ENCODE results near the gene NOC2L.
A peak's percentile ranks its signal among the peaks of the same experiment; 100 is the strongest.
"Not testable (repeated sequence)": the region's sequence is repeated elsewhere in the genome, so short reads cannot be mapped to it uniquely, and the experiment has no call there.

NOC2L gene

DNA sequence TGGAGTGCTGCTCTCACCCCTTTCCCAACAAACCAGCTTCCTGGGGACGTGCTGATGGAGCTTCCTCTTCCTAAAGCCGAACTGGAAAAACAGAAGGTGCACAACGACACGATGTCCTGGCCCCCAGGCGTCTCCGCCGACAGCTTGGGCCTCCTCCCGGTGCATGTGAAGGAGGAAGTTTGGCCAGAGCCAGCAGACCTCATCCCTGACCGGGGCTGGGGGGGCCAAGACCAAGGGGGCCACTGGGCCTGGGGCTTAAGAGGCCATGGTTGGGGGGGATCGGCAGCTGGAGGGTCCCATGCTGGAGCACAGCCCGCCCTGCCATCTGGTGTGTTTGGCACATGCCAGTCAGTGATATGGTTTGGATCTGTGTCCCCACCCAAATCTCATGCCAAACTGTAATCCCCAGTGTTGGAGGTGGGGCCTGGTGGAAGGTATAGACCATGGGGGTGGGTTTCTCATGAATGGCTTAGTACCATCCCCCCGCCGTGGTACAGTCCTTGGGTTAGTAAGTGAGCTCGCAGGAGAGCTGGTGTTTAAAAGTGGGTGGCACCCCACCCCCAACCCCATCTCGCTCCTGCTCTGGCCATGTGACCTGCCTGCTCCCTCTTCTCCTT, 34.4 kb upstream of the NOC2L start:
- no peak for DNase-seq

DNA sequence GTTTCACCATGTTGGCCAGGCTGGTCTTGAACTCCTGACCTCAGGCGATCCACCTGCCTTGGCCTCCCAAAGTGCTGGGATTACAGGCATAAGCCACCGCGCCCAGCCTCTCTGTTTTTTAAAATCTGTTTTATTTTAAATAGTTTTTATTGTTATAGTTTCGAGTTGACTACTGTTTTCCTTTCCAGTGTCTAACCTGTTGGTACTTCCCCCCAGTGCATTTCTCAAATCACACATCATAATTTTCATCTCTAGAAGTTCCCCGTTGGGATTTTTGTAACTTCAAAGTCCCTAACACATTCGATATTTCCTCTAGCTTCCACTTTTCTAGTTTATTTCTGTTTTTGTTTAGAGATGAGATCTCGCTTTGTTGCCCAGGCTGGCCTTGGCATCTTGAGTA, 33.3 kb upstream of the NOC2L start:
- no peak for DNase-seq

DNA sequence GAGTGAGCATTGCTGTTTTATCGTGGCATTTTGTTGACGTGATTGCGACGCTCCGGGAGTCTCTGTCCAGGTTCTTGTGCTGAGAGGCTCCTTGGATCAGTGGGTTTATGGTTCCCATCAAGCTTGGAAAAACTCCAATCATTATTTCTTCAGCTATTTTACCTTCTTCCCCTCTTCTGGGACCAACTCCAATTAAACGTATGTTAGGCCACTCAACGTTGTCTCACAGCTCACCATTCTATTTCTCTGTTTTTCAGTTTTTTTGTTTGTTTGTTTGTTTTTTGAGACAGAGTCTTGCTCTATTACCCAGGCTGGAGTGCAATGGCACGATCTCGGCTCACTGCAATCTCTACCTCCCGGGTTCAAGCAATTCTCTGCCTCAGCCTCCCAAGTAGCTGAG, 32.8 kb upstream of the NOC2L start:
- no peak for DNase-seq

DNA sequence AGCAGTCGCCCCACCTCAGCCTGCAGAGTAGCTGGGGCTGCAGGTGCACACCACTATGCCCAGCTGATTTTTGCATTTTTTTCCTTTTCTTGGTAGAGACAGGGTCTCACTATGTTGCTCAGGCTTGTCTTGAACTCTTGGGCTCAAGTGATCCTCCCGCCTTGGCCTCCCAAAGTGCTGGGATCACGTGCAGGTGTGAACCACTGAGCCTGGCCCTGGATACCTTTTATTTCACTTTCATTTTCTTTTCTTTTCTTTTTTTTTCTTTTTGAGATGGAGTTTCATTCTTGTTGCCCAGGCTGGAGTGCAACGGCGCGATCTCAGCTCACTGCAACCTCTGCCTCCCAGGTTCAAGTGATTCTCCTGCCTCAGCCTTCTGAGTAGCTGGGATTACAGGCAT, 32.2 kb upstream of the NOC2L start:
- DNase-seq: not testable (repeated sequence)

DNA sequence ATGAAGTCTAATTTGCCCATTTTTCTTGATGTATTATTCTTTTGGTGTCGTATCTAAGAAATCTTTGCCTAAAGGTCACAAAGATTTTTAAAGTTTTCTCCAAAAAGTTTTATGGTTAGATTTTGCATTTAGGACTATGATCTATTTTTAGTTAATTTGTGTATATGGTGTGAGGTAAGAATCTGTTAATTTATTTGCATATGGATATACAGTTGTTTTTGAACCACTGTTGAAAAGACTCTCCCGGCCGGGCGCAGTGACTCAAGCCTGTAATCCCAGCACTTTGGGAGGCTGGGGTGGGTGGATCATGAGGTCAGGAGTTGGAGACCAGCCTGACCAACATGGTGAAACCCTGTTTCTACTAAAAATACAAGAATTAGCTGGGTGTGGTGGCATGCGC, 29.0 kb upstream of the NOC2L start:
- not testable (repeated sequence) for DNase-seq

DNA sequence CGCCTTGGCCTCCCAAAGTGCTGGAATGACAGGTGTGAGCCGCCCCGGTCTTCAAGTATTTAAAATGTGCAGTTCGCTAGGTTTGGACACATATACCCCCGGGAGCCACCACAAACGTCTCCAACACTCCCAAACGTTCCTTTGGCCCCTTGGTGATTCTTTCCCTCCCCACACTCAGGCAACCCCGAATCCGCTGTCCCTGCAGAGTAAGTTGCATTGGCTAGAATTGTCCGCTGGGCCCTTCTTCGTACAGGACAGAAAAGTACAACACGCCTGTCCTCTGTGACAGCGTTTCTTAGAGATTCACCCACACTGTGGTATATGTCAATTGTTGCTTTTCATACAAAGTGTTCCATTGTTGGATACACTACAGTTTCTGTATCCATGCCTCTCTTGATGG, 26.1 kb upstream of the NOC2L start:
- DNase-seq: no peak

DNA sequence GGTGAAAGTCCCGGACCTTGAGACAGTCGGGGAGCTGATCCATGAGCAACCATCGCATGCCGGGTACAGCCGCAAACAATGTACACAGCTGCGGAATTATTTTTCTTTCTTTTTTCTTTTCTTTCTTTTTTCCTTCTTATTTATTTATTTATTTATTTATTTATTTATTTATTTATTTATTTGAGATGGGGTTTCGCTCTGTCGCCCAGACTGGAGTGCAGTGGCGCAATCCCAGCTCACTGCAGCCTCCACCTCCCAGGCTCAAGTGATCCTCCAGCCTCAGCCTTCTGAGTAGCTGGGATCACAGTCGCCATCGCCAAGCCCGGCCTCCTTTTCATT, 25.4 kb upstream of the NOC2L start:
- DNase-seq: no peak

DNA sequence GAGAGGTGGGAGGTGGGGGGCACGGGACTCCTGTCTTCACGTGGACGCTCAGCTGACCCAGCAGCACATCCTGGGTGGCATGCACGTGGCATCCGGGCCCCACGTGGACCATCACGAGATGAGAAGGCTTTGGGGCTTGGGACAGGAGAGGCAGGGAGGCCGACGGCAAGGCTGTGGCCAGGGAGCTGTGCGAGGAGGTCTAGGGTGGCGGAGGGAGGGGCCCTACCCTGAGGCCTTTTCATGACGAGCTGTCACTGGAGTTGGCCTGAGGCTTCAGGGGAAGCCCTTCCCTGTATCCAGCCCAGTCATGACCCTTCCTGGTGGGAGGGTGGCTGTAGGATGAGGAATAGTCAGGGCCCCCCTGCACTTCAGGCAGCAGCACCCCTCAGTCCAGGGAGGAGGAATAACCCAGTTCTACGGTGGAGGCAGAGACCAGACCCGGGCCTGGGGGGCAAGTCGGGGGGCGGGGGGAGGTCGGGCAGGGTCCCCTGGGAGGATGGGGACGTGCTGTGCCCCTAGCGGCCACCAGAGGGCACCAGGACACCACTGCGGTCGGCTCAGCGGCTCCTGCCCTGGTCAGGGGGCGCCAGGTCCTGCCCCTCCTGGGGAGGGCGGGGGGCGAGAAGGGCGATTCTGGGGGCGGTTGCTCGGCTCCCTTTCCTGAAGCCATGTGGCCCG, 24.9 kb upstream of the NOC2L start:
- DNase-seq: peak; percentile 35 to 45 (median 42)

DNA sequence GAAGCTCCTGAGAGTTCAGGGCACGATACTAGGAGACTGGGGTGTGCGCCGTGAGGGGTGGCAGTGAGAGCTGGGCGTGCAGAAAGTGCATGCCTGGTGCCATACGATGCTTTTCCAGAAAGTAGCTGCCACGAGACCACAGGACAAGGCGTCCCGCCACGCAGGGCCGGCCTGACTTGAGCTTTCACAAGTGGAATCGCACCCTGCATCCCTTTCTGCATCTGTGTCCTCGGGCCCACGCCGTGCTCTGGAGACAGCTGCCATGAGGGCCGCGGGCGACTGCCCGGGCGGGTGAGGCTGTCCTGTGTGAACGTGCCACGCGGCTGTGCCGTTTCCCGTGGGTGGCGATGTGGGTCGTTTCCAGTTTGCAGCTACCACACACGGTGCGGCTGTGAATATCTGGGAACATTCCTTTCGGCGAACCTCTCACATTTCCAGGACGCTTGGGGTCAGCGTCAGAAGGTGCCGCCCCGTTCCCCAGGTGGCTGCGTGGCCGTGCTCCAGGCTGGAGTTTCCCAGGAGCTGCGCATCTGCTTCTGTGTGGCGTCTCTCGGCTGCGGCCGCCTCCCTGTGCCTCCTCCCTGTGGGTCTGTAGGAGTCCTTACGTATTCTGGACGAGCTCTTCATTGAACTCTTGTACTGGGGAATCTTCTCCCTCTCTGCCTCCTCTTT, 23.8 kb upstream of the NOC2L start:
- no peak for DNase-seq

DNA sequence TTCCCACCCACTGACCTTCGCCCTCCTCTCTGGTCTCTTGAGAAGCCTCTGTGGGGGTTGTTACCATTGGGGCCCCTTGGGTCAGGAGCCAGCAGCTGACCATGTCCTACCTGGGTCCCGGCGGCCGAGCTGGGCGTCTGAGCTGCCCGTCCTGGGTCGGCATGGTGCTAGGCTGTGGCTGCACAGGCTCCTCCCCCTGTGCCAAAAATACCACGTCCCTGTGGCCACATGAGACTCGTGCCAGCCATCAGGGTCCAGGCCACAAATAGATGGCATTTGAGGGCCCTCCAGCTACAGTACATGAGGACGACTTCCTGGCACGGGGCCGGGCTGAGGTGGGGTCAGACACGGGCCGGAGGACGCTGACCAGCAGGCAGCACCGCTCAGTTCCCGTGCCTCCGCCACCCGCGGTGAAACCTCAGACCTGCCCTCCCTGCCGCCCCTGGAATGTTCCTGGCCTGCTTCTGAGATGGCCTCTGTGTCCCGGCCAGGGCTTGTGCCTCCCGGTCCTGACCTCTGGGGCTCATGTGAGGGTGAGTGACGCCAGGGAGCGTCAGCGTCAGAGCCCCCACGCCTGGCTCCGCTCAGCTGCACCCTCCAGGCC, 23.0 kb upstream of the NOC2L start, which contains the start of gene PERM1:
PERM1 (minus strand) TSS at position 139 of the 604 bp plus-strand sequence. CDS start 1,064 bp downstream, outside the sequence.
- no peak for DNase-seq

DNA sequence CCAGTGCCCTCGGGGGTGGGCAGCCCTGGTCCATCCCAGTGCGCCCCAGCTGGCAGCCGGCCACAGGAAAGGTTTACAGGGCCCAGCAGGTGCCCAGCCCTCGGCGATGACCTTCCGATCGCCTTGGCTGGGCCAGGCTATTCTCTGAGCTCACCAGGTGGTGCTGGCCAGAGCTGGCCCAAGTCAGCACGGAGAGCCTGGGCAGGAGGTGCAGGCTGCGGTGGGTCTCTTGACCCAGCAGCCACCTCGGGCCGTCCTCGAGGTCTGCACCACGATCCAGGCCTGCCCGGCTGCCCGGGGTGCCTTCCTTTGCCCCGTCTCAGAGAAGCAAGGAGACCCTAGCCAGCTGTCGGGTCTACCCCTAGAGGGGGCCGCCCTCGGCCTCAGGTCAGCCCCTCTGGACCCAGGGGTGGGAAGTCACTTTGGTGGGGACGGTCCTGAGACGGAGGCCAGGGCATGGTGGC, 22.5 kb upstream of the NOC2L start:
- DNase-seq: no peak

DNA sequence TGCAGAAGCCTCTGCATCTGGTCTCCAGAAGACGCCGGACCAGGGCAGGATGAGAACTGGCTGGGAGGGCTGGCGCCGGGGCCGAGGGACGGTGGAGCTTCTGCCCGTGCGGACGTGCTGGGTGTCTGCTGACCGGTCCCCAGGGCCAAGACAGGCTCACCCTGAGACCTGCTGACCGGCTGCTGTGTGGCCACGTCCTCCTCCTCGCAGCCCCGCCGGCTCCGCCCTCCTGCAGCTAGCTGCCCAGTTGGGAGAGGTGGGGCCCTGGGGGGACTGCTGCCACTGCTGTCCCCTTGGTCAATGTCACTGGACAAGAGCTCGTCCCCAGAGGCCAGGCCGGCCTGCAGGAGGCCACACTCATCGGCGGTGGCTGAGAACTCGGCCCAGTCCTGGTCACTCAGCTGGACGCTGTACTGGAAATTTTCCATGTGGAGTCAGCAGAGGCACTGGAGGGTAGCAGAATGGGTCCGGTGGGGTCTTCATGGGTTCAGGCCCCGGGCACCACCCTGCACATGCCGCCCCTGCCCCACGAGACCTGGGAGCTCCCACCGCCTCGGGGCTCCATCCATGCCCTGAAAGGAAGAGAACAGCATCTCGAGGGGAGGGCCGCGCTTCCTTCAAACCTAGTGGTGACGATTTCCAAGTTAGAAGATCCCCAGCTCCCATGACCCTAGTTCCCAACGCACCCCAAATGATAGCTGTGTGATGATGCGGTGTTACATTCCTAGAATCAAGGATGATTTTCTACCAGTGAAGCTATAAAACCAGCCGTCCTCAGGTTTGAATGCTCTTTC, 21.7 kb upstream of the NOC2L start:
- no peak for DNase-seq

DNA sequence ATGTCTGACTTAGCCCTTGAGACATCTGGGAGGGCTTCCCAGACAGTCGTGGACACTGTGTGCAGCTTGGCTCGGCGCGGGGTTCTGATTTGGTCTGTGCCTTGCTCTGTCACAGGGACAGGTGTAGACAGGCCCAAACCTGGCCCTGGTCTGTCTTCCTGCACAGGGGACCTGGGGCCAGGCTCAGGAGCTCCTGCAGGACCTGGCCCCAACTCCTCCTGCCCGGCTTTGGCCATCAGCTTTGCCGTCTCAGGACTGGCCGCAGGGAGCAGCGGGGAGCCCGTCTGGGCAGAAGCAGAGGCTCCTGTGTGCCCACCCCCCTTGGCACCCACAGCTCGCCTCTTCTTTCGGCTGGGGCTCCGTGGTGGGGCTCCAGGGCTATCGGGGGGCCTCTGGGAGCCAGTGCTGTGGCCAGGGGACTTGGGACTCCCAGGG, 21.1 kb upstream of the NOC2L start:
- no peak for DNase-seq

DNA sequence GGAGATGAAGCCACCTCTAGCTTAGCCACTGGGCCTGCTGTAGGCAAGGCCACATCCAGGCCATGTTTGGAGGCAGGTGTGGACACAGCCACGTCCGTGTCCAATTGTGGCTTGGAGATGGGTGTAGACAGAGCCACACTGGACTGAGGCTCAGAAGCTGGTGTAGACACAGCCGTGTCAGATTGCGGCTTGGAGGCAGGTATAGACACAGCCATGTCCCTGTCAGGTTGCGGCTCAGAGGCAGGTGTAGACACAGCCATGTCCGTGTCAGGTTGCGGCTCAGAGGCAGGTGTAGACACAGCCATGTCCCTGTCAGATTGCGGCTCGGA, 20.7 kb upstream of the NOC2L start:
- DNase-seq: no peak

DNA sequence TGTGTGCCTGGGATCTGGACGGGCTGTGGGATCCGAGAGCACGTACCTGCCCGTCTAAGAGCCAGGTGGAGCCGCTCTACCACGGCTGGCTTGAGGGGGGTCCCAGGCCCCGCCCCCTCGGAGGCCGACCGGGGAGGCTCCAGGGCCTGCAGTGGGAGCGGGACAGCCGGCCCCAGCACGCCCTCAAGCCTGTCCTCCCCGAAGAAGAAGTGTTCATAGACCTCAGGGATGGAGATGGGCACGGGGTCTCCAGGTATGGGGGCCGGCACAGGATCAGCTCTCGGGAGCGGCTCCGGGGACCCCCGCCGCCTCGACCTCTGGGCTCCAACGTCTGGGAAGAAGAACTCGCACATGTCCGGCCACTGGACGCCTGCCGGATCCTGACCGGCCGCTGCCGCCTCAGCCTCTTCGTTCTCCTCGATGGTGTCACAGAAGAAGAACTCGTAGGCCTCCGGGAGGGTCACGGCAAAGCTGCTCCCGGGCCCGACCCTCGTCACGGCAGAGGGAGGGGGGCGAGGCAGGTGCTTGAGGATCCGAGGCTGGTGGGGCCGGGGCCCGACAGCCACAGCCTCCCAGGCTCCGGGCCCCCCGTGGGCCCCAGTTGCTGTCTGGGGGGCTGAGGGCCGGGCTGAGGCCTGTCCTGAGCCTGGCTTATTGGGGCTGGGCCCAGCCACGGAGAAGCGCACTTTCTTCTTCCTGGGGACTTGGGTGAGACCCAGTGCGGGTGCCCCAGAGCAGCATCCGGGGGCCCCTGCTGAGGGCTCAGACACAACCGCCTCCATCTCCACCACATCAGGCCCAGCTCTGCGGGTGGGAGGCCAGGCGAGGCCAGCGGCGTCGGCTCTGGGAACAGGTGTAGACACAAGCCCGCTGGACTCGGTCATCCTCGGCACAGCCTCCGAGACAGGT, 20.0 kb upstream of the NOC2L start:
- no peak for DNase-seq

DNA sequence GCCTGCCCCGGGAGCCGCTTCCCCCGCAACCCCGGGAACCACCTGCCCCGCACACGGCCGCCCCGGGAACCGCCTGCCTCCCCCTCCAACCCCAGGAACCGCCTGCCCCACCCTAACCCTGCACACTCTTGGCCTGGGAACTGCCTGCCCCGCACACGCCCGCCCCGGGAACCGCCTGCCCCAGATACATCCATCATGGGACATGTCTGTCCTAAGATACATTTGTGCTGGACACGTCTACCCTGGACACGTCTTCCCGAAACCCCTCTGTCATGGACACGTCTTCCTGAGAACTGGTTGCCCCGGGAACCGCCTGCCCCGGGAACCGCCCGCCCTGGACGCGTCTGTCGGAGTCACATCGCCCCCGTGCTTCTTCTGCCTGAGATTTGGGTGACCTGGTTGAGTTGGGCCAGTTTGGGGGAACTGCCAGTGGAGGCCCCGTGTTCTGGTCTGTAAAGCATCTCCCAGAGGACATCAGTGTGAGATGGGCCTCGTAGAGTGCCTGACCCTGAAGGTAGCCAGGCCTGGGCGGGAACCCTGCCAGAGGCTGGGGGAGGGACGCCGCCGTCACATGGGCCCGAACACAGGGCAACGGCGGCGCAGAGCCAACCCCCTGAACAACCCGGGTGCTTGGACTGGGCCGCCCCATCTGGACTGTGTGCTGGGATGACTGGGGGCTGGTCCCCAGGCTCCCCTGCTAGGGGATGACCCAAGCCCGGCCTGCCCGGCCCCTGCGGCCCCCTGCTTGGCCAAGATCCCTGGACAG, 19.2 kb upstream of the NOC2L start:
- DNase-seq: no peak

DNA sequence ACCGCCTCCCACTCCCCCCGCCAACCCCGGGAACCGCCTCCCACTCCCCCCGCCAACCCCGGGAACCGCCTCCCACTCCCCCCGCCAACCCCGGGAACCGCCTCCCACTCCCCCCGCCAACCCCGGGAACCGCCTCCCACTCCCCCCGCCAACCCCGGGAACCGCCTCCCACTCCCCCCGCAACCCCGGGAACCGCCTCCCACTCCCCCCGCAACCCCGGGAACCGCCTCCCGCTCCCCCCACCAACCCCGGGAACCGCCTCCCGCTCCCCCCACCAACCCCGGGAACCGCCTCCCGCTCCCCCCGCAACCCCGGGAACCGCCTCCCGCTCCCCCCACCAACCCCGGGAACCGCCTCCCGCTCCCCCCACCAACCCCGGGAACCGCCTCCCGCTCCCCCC, 17.7 kb upstream of the NOC2L start:
- not testable (repeated sequence) for DNase-seq

DNA sequence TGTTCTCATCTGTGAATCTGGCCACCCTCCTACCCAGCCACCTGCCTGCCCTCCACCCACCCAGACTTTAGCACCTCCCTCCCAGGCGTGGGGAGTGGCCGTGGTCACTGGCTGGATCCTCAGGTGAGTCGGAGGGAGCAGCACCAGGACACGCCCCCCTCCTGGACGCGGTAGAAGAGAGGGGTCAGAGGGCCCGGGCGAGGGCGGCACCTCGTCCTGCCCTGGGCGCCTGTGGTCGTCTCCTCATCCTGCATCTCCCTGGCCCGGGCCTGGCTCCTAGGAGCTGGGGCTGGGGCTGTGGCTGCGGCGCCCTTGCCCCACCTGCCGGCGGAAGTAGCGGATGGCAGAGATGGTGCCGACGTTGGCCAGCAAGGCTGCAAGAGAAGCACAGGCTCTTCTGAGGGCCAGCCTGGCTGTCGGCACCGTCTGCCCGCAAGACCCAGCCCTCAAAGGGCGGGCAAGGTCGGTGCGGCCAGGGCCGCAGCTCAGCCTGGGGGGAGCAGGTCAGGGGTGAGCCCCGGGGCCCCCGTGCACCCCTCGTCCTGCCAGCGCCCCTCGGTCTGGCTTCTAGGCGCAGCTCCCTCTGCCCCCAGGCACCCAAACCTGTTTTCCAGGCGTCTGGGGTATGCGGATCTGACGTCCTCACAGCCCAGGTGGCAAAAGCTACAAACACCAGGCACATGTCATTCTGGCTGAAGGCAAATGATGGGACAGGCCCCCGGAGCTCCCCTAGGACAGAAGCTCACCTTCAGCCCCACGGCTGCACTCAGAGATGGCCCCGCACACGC, 17.0 kb upstream of the NOC2L start:
- peak in 3 of 4 experiments; percentile 35 to 53 (median 36) for DNase-seq

DNA sequence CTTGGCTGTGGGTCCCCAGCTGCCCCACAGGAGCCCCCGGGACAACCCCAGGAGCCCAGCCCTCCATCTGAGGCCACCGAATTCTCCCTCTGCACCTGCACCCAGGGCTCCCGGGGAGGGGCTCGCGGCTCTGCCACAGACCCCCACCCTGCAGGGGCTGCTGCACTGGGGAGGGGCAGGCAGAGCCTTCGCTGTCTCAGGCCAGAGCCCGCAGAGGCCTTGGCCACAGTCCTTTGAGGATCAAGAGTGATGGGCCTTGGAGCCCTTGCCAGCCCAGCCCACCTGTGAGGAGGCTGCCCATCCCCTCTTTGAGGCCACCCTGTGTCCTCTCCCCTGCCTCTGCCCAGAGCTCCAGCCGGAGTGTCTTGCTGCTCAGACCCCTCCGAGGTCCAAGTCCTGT, 16.3 kb upstream of the NOC2L start:
- no peak for DNase-seq

DNA sequence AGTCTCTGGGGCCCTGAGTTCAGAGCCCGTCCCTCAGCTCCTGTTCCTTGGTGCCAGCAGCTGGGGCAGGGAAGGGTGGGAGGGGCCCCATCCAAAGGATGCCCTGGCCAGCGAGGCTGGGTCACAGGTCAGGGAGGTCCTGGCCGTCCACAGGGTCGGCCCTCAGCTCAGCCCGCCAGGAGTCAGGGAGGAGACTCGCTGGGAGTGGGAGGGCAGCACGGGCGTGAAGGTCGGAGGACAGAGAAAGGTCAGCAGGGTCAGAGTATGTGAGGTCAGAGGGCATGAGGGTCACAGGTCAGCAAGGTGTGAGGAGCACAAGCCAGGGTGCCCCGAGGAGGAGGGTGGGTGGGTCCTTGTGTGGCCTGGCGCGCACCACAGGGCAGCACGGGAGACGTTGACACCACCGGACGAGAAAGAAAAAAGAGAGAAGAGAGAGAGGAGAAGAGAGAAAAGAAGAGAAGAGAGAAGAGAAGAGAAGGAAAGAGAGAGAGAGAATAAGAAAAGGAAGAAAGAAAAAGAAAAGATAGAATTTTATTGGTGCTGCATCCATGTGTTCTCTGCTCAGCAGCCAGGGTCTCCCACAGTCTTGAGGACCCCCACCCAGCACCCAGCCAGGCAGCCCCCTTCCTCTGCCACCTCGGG, 15.8 kb upstream of the NOC2L start:
- DNase-seq: no peak
